NT2/D1 (cell line): ENCODE measurements around the gene CCDC50.

Experiments used
- DNase-seq: peaks from one replicate; pipeline ENCODE4 v3.0.0-alpha.2; 2011; ENCODE audit warnings: low read depth, low spot score
- H3K27me3 ChIP-seq: 2 replicates; pipeline ENCODE4 v1.6.0; 2011; ENCODE audit warnings: mild to moderate bottlenecking; ENCODE audit not compliant: insufficient read length, insufficient read depth
- H3K36me3 ChIP-seq: 2 replicates; pipeline ENCODE4 v1.6.1; 2011; ENCODE audit warnings: mild to moderate bottlenecking, low read length, mixed read lengths; ENCODE audit not compliant: insufficient read depth, insufficient read length
- H3K4me1 ChIP-seq: 2 replicates; pipeline ENCODE4 v1.5.1; 2011; ENCODE audit not compliant: insufficient read depth, insufficient read length
- H3K4me3 ChIP-seq: 2 replicates; pipeline ENCODE4 v1.5.1; 2011; ENCODE audit warnings: low read depth; ENCODE audit not compliant: insufficient read length
- H3K9ac ChIP-seq: 2 replicates; pipeline ENCODE4 v1.6.0; 2011; ENCODE audit warnings: low read depth; ENCODE audit not compliant: insufficient read length
- H3K9me3 ChIP-seq: 2 replicates; pipeline ENCODE4 v1.5.1; 2011; ENCODE audit warnings: mild to moderate bottlenecking, low read length; ENCODE audit not compliant: insufficient read depth
- SUZ12 ChIP-seq: IDR thresholded peaks from 2 replicates; pipeline ENCODE4 v1.6.1; 2011; ENCODE audit not compliant: insufficient read length, insufficient read depth; ENCODE audit errors: extremely low read depth
- YY1 ChIP-seq: IDR thresholded peaks from 2 replicates; pipeline ENCODE4 v1.6.1; 2011; ENCODE audit not compliant: insufficient read length, insufficient read depth
- ZNF274 ChIP-seq: IDR thresholded peaks from 2 replicates; pipeline ENCODE4 v1.6.1; 2011; ENCODE audit warnings: mild to moderate bottlenecking, low read depth, low read length

Gene CCDC50

DNA sequence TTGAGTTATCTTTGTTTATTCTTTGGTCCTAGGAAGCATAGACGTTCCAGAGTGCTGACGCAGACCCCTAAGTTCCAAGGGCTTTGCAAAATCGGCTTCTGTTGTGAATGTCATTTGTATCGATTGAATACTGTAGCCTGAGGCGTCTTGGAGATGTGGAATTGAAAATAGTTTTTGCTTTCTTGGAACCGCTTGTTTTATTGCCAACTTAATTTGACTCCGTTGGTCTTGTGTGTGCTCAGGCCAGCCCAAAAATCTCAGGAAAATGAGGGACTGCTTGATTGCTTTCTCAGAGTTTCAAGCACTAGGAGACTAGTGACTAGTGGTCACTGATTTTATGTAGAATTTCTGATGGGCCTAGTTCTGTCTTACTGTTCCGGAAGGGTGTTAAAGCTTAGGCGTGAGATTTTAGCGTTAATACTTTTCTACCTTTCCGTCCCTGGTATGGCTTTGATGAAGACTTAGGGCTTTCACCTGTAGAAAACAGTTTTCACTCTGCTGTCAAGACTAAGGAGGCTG, 1.4 kb downstream of the CCDC50 start:
- TF ChIP-seq SUZ12: no peak
- no peak for TF ChIP-seq YY1
- Histone ChIP-seq H3K4me1 (no peaks in the 10 kb centered on the region), H3K4me3 (peak overlapping the region; percentile 69), H3K9me3 (no peaks in the 10 kb centered on the region), H3K9ac (peak overlapping the region; percentile 84), H3K36me3 (no peaks in the 10 kb centered on the region), H3K27me3 (peaks cover 19% of the 10 kb centered on the region)
- DNase-seq: no peak

DNA sequence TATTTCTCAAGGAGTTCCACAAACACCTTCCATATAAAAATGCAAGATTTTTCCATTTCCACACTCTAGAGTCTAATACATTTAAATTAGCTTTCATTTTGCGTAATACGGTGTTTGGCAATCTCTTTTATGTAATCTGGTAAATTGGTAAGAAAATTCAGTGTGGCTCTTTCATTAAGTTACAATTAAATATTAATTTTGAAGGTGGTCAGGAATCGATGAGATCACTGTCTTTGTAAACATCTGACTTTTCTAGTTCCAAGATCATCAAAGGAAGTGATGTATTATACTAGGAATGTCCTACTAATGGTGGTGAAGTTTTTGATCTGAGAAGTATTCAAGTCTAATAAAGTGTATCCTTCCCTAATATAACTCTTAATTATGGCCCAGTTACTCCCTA, 2.2 kb downstream of the CCDC50 start:
- peaks cover 19% of the 10 kb centered on the region for H3K27me3 ChIP-seq
- DNase-seq: no peak
- no peaks in the 10 kb centered on the region for H3K9me3 ChIP-seq
- no peak overlapping the region for H3K4me3 ChIP-seq
- TF ChIP-seq ZNF274: no peak
- TF ChIP-seq YY1: no peak
- no peak for TF ChIP-seq SUZ12
- H3K36me3 ChIP-seq: no peaks in the 10 kb centered on the region
- no peaks in the 10 kb centered on the region for H3K4me1 ChIP-seq
- H3K9ac ChIP-seq: no peak overlapping the region

- Histone ChIP-seq H3K4me1 (no peaks in the 10 kb centered on the region), H3K4me3 (no peak overlapping the region), H3K9me3 (no peaks in the 10 kb centered on the region), H3K9ac (no peak overlapping the region), H3K27me3 (peaks cover 6% of the 10 kb centered on the region), H3K36me3 (no peaks in the 10 kb centered on the region)
- no peak for DNase-seq
- TF ChIP-seq ZNF274: no peak
- no peak for TF ChIP-seq YY1
- TF ChIP-seq SUZ12: no peak
Observed at GRCh38 chr3:191333298-191333880, 4.2 kb downstream of the CCDC50 start.

DNA sequence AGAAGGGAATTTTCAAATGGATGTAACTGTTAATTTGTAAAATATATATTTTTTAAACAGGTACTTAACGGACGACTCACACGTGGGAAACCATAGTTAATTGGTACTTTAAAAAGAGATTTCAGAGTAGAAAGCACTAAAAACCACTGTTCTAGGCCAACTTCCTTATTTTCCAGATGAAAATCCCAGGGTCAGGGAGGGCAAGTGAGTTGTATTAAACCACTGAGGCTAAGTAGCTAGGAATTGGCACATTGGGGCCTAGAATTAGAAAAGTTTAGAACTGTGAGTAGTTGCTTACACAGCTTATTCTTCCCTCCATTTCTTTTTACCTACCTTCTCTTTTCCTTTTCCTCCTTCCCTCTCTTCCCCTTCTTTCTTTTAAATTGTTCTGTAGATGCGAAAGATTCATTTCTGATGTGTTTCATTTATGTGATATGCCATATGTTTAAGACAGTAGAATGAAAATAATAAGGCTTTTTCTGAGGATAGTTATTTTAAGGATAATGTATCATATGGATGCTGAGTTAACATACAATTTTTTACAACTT, 5.2 kb downstream of the CCDC50 start:
- Histone ChIP-seq H3K9me3 (no peaks in the 10 kb centered on the region), H3K4me3 (no peak overlapping the region), H3K36me3 (no peaks in the 10 kb centered on the region), H3K27me3 (no peaks in the 10 kb centered on the region), H3K9ac (no peak overlapping the region), H3K4me1 (no peaks in the 10 kb centered on the region)
- DNase-seq: no peak
- TF ChIP-seq SUZ12: no peak
- TF ChIP-seq YY1: no peak
- TF ChIP-seq ZNF274: no peak

DNA sequence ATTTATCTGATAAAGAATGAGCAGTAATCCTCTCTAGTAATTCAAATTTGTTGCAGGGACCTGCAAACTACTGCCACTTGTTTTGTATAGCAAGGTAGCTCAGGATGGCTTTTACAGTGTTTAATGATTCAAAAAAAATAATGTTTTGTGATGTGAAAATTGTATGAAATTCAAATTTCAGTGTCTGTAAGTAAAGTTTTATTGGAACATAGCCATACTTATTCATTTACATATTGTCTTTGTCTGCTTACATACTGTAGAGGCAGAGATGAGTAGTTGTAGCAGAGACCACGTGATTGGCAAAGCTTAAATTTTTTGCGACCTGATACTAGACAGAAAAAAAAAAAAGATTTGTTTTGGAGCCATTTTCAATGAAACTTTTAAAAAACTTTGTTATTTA, 7.6 kb downstream of the CCDC50 start:
- Histone ChIP-seq H3K4me3 (no peak overlapping the region), H3K4me1 (no peaks in the 10 kb centered on the region), H3K9ac (no peak overlapping the region), H3K36me3 (no peaks in the 10 kb centered on the region), H3K9me3 (no peaks in the 10 kb centered on the region), H3K27me3 (no peaks in the 10 kb centered on the region)
- DNase-seq: no peak
- TF ChIP-seq YY1: no peak
- no peak for TF ChIP-seq ZNF274
- TF ChIP-seq SUZ12: no peak

GRCh38 chr3:191338177-191338488, 8.9 kb downstream of the CCDC50 start:
- H3K27me3 ChIP-seq: no peaks in the 10 kb centered on the region
- H3K36me3 ChIP-seq: no peaks in the 10 kb centered on the region
- no peak for DNase-seq
- no peaks in the 10 kb centered on the region for H3K9me3 ChIP-seq
- no peak overlapping the region for H3K4me3 ChIP-seq
- H3K9ac ChIP-seq: no peak overlapping the region
- TF ChIP-seq SUZ12: no peak
- no peak for TF ChIP-seq ZNF274
- no peak for TF ChIP-seq YY1
- H3K4me1 ChIP-seq: no peaks in the 10 kb centered on the region

DNA sequence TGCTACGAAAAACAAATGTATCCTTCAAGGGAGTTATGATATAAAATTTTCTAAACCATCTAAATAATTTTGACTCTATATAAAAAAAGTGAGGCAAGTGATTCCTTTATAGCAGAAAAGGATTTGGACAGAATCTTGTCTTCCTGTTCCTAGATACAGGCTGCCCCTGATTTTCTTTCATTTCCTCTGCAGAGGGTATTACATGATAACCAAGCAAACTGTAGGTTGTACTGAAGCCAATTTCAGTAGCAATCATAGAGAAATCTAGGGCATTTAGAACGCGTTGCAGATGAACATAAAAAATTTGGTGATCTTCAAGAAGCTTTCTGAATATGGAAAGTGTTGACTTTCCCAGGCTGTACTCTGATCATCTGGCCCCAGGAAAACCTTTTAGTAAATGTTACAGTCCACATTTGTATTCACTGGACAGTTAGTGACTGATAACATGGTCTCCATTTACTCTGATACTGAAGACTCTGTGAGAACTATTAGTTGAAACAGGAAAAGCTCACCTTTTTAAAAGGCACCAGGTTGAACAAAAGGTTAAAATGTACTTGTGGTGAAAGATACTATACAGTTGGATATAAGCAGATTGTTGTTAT, 10.2 kb downstream of the CCDC50 start:
- H3K9ac ChIP-seq: no peak overlapping the region
- H3K4me1 ChIP-seq: no peaks in the 10 kb centered on the region
- no peak for DNase-seq
- H3K36me3 ChIP-seq: no peaks in the 10 kb centered on the region
- H3K4me3 ChIP-seq: no peak overlapping the region
- TF ChIP-seq ZNF274 (no peak), SUZ12 (no peak), YY1 (no peak)
- H3K27me3 ChIP-seq: no peaks in the 10 kb centered on the region
- H3K9me3 ChIP-seq: no peaks in the 10 kb centered on the region
